ENCODE measurements around the gene IPMK. TPM values are rescaled to one million over a fixed set of nuclear protein-coding genes. Genes with fewer than 3 reads are reported as not detected.

The IPMK gene
- total and polyA plus RNA-seq, 2 of the 8 experiments (the other 6 are each of a cell fraction or from before 2014, with no cell fraction given), result 1.3 to 7.8 TPM

DNA sequence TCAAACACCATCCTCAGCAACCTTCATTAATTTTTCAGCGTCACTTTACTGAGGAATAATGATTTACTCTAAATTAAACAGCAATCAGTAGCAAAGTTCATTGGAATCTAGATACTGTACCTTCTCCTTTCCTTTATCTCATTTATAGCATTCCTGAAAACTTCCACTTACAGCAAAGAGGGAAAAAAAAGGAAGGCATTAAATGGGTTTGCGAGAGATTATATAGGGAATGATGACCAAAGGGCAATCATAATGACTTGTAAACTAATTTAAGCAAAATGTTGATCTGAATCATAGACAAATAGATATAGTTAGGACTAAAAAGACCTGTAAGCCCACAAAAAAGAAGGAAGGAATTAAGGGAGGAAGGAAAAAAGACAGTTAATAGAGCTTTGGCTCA is 42.0 kb downstream of the IPMK start:
- Histone ChIP-seq H4K20me1 (replicated peaks in 1 of 2; ENCODE audit: control insufficient read depth in 1 of 2, insufficient read depth in 2 of 2, low read length in 2 of 2) (no peaks in the 10 kb centered on the region), H3K4me3 (ENCODE audit: extremely low read depth in 1 of 4, insufficient read depth in 2 of 4, low read depth in 3 of 4, low read length in 4 of 4) (no peak overlapping the region), H3K23ac (ENCODE audit: insufficient read length) (no peak overlapping the region), H3K23me2 (ENCODE audit: low read depth, low read length) (no peaks in the 10 kb centered on the region), H4K5ac (ENCODE audit: insufficient read length, low read depth, low read length) (no peak overlapping the region), H2BK15ac (ENCODE audit: low read length) (no peak overlapping the region), H2BK5ac (ENCODE audit: low read depth, low read length) (no peak overlapping the region), H3K4ac (replicated peaks; ENCODE audit: insufficient read length, low read depth, low read length) (no peak overlapping the region), H2BK12ac (ENCODE audit: low read depth, low read length) (no peak overlapping the region), H3K4me2 (ENCODE audit: insufficient read depth in 1 of 2, low read depth in 2 of 2, low read length in 2 of 2) (no peak overlapping the region), H3K18ac (ENCODE audit: extremely low read depth, low read length) (no peak overlapping the region), H2AFZ (ENCODE audit: low read length) (no peak overlapping the region), H3K56ac (replicated peaks; ENCODE audit: insufficient read length, low read depth, low read length) (no peak overlapping the region), H2BK20ac (ENCODE audit: low read length) (no peak overlapping the region), H3K14ac (ENCODE audit: insufficient read length) (no peak overlapping the region), H2BK120ac (replicated peaks; ENCODE audit: low read depth, low read length) (no peak overlapping the region), H3K4me1 (replicated peaks in 1 of 4; ENCODE audit: control insufficient read depth in 3 of 4, insufficient read depth in 4 of 4, low read length in 3 of 4) (no peaks in the 10 kb centered on the region; a peak in 1 of 7 replicates), H3K9me3 (ENCODE audit: insufficient read depth in 2 of 2, low read depth in 1 of 2, low read length in 1 of 2) (no peaks in the 10 kb centered on the region; a peak in 1 of 4 replicates), H2AK5ac (ENCODE audit: low read depth, low read length) (no peak overlapping the region), H4K91ac (replicated peaks; ENCODE audit: insufficient read length, low read length) (no peak overlapping the region), H3K79me2 (ENCODE audit: control insufficient read depth in 1 of 2, insufficient read depth in 2 of 2, low read length in 2 of 2) (no peaks in the 10 kb centered on the region), H3K36me3 (ENCODE audit: control insufficient read depth in 2 of 4, insufficient read depth in 4 of 4, low read length in 3 of 4) (no peaks in the 10 kb centered on the region), H3K27me3 (replicated peaks in 1 of 4; ENCODE audit: control insufficient read depth in 3 of 4, extremely low read depth in 1 of 4, insufficient read depth in 3 of 4, low read length in 3 of 4) (no peaks in the 10 kb centered on the region), H3K27ac (ENCODE audit: low read depth, low read length) (no peak overlapping the region), H3K79me1 (ENCODE audit: low read depth, low read length) (no peaks in the 10 kb centered on the region), H3K9ac (replicated peaks in 1 of 4; ENCODE audit: extremely low read depth in 1 of 4, low read depth in 3 of 4, low read length in 3 of 4) (no peak overlapping the region), H4K8ac (ENCODE audit: extremely low read depth, insufficient read depth, low read length) (no peak overlapping the region)
- ChIA-PET CTCF (ENCODE audit: partially characterized antibody) (interaction anchor here (0.7 to 1.6 kb wide), 2 partner anchors 11 to 64 kb away, joined by 3 to 5 read pairs; no protein-coding TSS in a partner anchor), POLR2A (ENCODE audit: partially characterized antibody) (interaction anchor here (0.7 kb wide), 1 partner anchor 48 kb away, joined by 3 read pairs; no protein-coding TSS in a partner anchor)
- 91% methylated on average over 2 of the region's 2 CpGs; no CpG with 5 or more reads in 1 of the 2 experiments for WGBS, 2 experiments (ENCODE audit: extremely low coverage in 1 of 2, insufficient coverage in 1 of 2, insufficient read length in 1 of 2, insufficient replicate concordance in 2 of 2, low coverage in 1 of 2, low lambda C conversion rate in 2 of 2, missing lambda C conversion rate in 1 of 2)
- no peak for DNase-seq (ENCODE audit: low read depth in 1 of 2, low spot score in 2 of 2)
- no peak for FAIRE-seq
- TF ChIP-seq GABPA (IDR thresholded peaks at IDR 0.05; ENCODE audit: borderline replicate concordance, insufficient read depth, low read length), result no peak
- TF ChIP-seq CBX5 (IDR thresholded peaks at IDR 0.05; ENCODE audit: low read depth, low read length), result no peak
- no peak for TF ChIP-seq KDM5A (IDR thresholded peaks at IDR 0.05; ENCODE audit: low read length)
- no peak for TF ChIP-seq HDAC6 (IDR thresholded peaks at IDR 0.05; ENCODE audit: low read depth, low read length)
- TF ChIP-seq RNF2 (IDR thresholded peaks at IDR 0.05; ENCODE audit: borderline replicate concordance, low read depth, low read length, missing control alignments, poor library complexity, severe bottlenecking), result no peak

Data from H1 (cell line).